GM12865 (cell line): ENCODE data around the gene SEL1L3.

Source experiments
- DNase-seq: peaks from one replicate; pipeline ENCODE4 v3.0.0; 2010; ENCODE audit warnings: low read depth
- H3K4me3 ChIP-seq: 2 replicates; pipeline ENCODE4 v1.5.1; 2011; ENCODE audit warnings: mild to moderate bottlenecking, low read depth, low read length, control low read depth
- CTCF ChIP-seq: IDR thresholded peaks from 2 replicates; pipeline ENCODE4 v1.5.1; 2011; ENCODE audit warnings: low read length, control low read depth, low read depth, inconsistent platforms; ENCODE audit not compliant: insufficient read depth; ENCODE audit errors: missing control alignments

SEL1L3 gene

GRCh38 chr4:25856756-25857155, 6.0 kb downstream of the SEL1L3 start:
- DNase-seq: no peak
- no peak for TF ChIP-seq CTCF
- no peak overlapping the region for H3K4me3 ChIP-seq

- no peak for TF ChIP-seq CTCF
- no peak for DNase-seq
- H3K4me3 ChIP-seq: no peak overlapping the region
Observed at GRCh38 chr4:25852103-25852502, 10.7 kb downstream of the SEL1L3 start.

- no peak overlapping the region for H3K4me3 ChIP-seq
- TF ChIP-seq CTCF: no peak
- no peak for DNase-seq
Observed at GRCh38 chr4:25847329-25847728, 15.5 kb downstream of the SEL1L3 start.

- no peak overlapping the region for H3K4me3 ChIP-seq
- TF ChIP-seq CTCF: no peak
- no peak for DNase-seq
Observed at GRCh38 chr4:25845841-25846653, 16.7 kb downstream of the SEL1L3 start.

- no peak for DNase-seq
- no peak overlapping the region for H3K4me3 ChIP-seq
- no peak for TF ChIP-seq CTCF
Observed at GRCh38 chr4:25844961-25845712, 17.7 kb downstream of the SEL1L3 start.

- no peak for TF ChIP-seq CTCF
- H3K4me3 ChIP-seq: no peak overlapping the region
- peak; percentile 21 for DNase-seq
Observed at GRCh38 chr4:25843340-25844097, 19.3 kb downstream of the SEL1L3 start.
